ENCODE data around the gene SFRP5. TPM values are rescaled to one million over a fixed set of nuclear protein-coding genes. Genes with fewer than 3 reads are reported as not detected.

The SFRP5 gene
- total RNA-seq, 2 donors from 2014 or later = not detected

DNA sequence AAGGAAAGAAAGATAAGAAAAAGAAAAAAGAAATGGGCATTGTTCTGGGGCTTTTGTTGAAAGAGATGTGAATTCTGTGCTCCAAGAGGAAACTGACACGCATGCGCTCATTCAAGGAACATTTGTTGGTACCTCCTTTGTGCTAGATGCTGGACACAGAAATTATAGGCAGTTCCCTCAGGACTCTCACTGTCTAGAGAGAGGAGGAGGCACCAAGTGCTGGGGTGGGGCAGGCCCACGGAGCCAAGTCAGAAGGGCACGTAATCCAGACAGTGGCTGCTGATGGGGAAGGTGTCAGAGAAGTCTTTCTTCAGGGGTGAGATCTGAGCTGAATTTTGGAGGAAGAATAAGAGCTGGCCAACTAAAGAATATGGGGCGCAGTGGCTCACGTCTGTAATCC lies 37.8 kb downstream of the SFRP5 start:
- Mint-ChIP-seq H3K27me3 (no peaks in the 10 kb centered on the region), H3K36me3 (ENCODE audit: low read depth) (peaks cover 4% of the 10 kb centered on the region), H3K4me3 (no peak overlapping the region), H3K4me1 (peaks cover 21% of the 10 kb centered on the region), H3K27ac (no peak overlapping the region)
- no peak for ATAC-seq
- H3K9me3 ChIP-seq (ENCODE audit: control insufficient read depth, low read length, poor library complexity, severe bottlenecking) = no peaks in the 10 kb centered on the region
- no peak for DNase-seq

GRCh38 chr10:97733256-97733655 lies 38.5 kb downstream of the SFRP5 start:
- Mint-ChIP-seq H3K4me3 (no peak overlapping the region), H3K27me3 (no peaks in the 10 kb centered on the region), H3K36me3 (ENCODE audit: low read depth) (peaks cover 4% of the 10 kb centered on the region), H3K27ac (no peak overlapping the region), H3K4me1 (peaks cover 20% of the 10 kb centered on the region)
- no peak for DNase-seq
- no peaks in the 10 kb centered on the region for H3K9me3 ChIP-seq (ENCODE audit: control insufficient read depth, low read length, poor library complexity, severe bottlenecking)
- ATAC-seq = no peak

- no peaks in the 10 kb centered on the region for H3K9me3 ChIP-seq (ENCODE audit: control insufficient read depth, low read length, poor library complexity, severe bottlenecking)
- Mint-ChIP-seq H3K4me1 (peaks cover 12% of the 10 kb centered on the region), H3K27me3 (no peaks in the 10 kb centered on the region), H3K36me3 (ENCODE audit: low read depth) (peaks cover 4% of the 10 kb centered on the region), H3K27ac (no peak overlapping the region), H3K4me3 (no peak overlapping the region)
- ATAC-seq = no peak
- no peak for DNase-seq
These were observed 39.8 kb downstream of the SFRP5 start for GRCh38 chr10:97732052-97732359.

- DNase-seq (peak; percentile 28 to 49 (median 30)), ATAC-seq (peak; percentile 77)
- no peak overlapping the region for H3K4me3 Mint-ChIP-seq
- peaks cover 2% of the 10 kb centered on the region for H3K36me3 Mint-ChIP-seq (ENCODE audit: low read depth)
- H3K27ac Mint-ChIP-seq = no peak overlapping the region
- H3K27me3 Mint-ChIP-seq = no peaks in the 10 kb centered on the region
- H3K9me3 ChIP-seq (ENCODE audit: control insufficient read depth, low read length, poor library complexity, severe bottlenecking) = no peaks in the 10 kb centered on the region
- peaks cover 9% of the 10 kb centered on the region for H3K4me1 Mint-ChIP-seq
These were observed 40.3 kb downstream of the SFRP5 start for GRCh38 chr10:97731346-97732051.

GRCh38 chr10:97729014-97729413 lies 42.8 kb downstream of the SFRP5 start:
- Mint-ChIP-seq H3K4me3 (no peak overlapping the region), H3K36me3 (ENCODE audit: low read depth) (peaks cover 2% of the 10 kb centered on the region), H3K27me3 (peaks cover 9% of the 10 kb centered on the region), H3K27ac (no peak overlapping the region), H3K4me1 (peaks cover 2% of the 10 kb centered on the region)
- no peak for ATAC-seq
- H3K9me3 ChIP-seq (ENCODE audit: control insufficient read depth, low read length, poor library complexity, severe bottlenecking) = no peaks in the 10 kb centered on the region
- DNase-seq = no peak

GRCh38 chr10:97726636-97727178 lies 45.1 kb downstream of the SFRP5 start:
- Mint-ChIP-seq H3K36me3 (ENCODE audit: low read depth) (peaks cover 2% of the 10 kb centered on the region), H3K27me3 (peaks cover 9% of the 10 kb centered on the region), H3K27ac (no peak overlapping the region), H3K4me3 (no peak overlapping the region), H3K4me1 (peaks cover 2% of the 10 kb centered on the region)
- H3K9me3 ChIP-seq (ENCODE audit: control insufficient read depth, low read length, poor library complexity, severe bottlenecking) = no peaks in the 10 kb centered on the region
- ATAC-seq (no peak), DNase-seq (no peak)

DNA sequence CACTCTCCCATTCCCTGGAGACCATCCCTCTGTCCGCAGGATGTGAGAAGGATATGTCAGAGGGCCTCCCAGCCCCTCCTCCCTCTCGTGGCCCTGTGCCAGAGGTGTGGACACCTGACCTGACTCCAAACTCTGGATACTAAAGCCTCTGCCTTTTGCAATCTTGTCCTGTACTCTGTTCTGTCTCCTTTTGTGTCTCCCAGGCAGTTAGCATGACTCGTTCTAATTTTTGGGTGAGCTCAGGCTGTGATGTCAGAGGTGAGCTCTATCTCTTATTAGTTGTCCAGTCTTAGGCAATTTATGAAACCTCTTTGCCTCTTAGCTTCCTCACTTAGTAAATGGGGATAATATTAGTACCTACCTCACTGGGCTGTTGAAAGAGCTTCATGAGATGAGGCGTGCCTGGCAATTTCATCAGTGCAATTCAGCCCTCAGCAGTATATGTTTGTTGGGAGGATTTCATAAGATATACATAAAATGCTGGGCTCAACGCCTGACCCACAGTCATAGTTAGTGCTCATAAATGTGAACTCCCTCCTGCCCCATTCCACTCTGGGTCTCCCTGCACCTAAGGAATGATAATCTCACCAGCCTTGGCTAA lies 47.4 kb downstream of the SFRP5 start:
- no peaks in the 10 kb centered on the region for H3K9me3 ChIP-seq (ENCODE audit: control insufficient read depth, low read length, poor library complexity, severe bottlenecking)
- peaks cover 9% of the 10 kb centered on the region for H3K27me3 Mint-ChIP-seq
- H3K36me3 Mint-ChIP-seq (ENCODE audit: low read depth) = peaks cover 2% of the 10 kb centered on the region
- ATAC-seq = no peak
- no peak overlapping the region for H3K4me3 Mint-ChIP-seq
- no peak overlapping the region for H3K27ac Mint-ChIP-seq
- no peak for DNase-seq
- peaks cover 2% of the 10 kb centered on the region for H3K4me1 Mint-ChIP-seq

GRCh38 chr10:97723001-97723400 lies 48.8 kb downstream of the SFRP5 start:
- H3K27ac Mint-ChIP-seq = no peak overlapping the region

DNA sequence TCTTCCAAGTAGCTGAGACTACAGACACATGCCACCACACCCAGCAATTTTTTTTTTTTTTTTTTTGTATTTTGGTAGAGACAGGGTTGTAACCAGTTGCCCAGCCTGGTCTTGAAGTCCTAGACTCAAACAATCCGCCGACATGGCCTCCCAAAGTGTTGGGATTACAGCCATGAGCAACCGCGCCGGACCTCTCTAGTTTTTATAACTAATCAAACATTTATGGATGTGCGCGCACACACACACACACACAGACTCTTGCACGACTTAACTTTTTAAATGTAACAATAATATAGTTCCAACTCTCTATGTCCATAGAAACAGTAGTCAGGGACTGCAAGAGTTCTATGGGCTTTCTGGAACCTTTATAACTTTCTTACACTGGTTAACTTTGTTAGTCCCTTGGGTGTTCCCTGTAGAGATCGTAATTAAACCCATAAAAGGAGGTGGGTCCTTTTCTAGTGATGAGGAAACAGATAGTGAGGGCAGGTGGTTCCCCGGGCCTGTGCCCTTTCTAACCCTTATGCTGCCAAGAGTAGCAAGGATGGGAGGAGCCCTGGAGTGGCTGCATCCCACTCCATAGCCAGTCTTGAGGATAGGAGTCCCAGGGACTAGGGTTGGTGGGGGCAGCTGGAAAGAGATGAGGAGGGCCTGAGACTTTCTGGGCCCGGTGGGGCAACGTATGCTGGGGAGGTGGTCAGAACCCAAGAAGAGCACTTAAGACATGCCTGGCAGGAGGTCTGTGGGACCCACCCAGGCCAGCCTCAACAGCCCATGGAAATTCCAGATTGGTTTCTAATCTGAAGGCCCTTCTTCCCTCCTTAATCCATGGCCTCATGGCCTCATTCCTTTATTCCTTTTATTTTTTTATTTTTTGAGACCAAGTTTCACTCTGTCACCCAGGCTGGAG lies 49.7 kb downstream of the SFRP5 start:
- ATAC-seq = no peak
- no peak overlapping the region for H3K27ac Mint-ChIP-seq

More at GRCh38 chr10:97723001-97723400, 48.8 kb downstream of the SFRP5 start:
- H3K27me3 Mint-ChIP-seq = peaks cover 9% of the 10 kb centered on the region
- no peaks in the 10 kb centered on the region for H3K36me3 Mint-ChIP-seq (ENCODE audit: low read depth)
- peaks cover 3% of the 10 kb centered on the region for H3K4me1 Mint-ChIP-seq
- no peaks in the 10 kb centered on the region for H3K9me3 ChIP-seq (ENCODE audit: control insufficient read depth, low read length, poor library complexity, severe bottlenecking)
- DNase-seq (no peak), ATAC-seq (no peak)
- H3K4me3 Mint-ChIP-seq = no peak overlapping the region

DNA sequence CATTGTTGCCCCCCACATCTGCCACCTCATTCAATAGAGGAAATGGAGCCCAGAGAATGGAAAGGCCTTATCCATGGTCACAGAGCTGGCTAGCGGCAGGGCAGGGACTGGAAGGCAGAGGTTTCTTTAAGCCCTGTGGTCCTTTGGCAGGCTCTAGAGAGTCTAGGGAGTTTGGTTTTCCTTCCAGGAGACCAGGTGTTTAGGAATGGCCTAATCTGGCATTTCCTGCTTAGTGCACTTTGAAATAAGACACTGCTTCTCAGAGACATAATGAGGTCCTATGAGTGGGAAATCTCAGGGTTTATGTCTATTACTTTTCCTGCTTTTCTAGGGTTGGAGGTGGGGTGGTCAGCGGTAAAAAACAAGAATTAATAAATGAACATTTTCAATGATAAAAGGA lies 52.2 kb downstream of the SFRP5 start:
- H3K36me3 Mint-ChIP-seq (ENCODE audit: low read depth) = no peaks in the 10 kb centered on the region

More for the DNA sequence above, 49.7 kb downstream of the SFRP5 start:
- H3K4me3 Mint-ChIP-seq = no peak overlapping the region
- H3K9me3 ChIP-seq (ENCODE audit: control insufficient read depth, low read length, poor library complexity, severe bottlenecking) = no peaks in the 10 kb centered on the region
- H3K4me1 Mint-ChIP-seq = peaks cover 4% of the 10 kb centered on the region
- DNase-seq = no peak
- H3K27me3 Mint-ChIP-seq = peaks cover 9% of the 10 kb centered on the region
- H3K36me3 Mint-ChIP-seq (ENCODE audit: low read depth) = no peaks in the 10 kb centered on the region

GRCh38 chr10:97718659-97719142 lies 53.1 kb downstream of the SFRP5 start:
- ATAC-seq (no peak), DNase-seq (no peak)
- Mint-ChIP-seq H3K27me3 (no peaks in the 10 kb centered on the region), H3K36me3 (ENCODE audit: low read depth) (peaks cover 2% of the 10 kb centered on the region), H3K4me3 (no peak overlapping the region), H3K27ac (no peak overlapping the region), H3K4me1 (peaks cover 10% of the 10 kb centered on the region)
- H3K9me3 ChIP-seq (ENCODE audit: control insufficient read depth, low read length, poor library complexity, severe bottlenecking) = no peaks in the 10 kb centered on the region

More for the DNA sequence above, 52.2 kb downstream of the SFRP5 start:
- peaks cover 4% of the 10 kb centered on the region for H3K4me1 Mint-ChIP-seq
- no peak overlapping the region for H3K27ac Mint-ChIP-seq
- H3K27me3 Mint-ChIP-seq = peaks cover 5% of the 10 kb centered on the region
- no peak overlapping the region for H3K4me3 Mint-ChIP-seq
- no peak for DNase-seq
- H3K9me3 ChIP-seq (ENCODE audit: control insufficient read depth, low read length, poor library complexity, severe bottlenecking) = no peaks in the 10 kb centered on the region
- no peak for ATAC-seq

GRCh38 chr10:97718178-97718577 lies 53.6 kb downstream of the SFRP5 start:
- no peak overlapping the region for H3K4me3 Mint-ChIP-seq
- DNase-seq (no peak), ATAC-seq (no peak)
- H3K36me3 Mint-ChIP-seq (ENCODE audit: low read depth) = peaks cover 2% of the 10 kb centered on the region
- no peaks in the 10 kb centered on the region for H3K27me3 Mint-ChIP-seq
- no peak overlapping the region for H3K27ac Mint-ChIP-seq
- H3K4me1 Mint-ChIP-seq = peaks cover 11% of the 10 kb centered on the region
- no peaks in the 10 kb centered on the region for H3K9me3 ChIP-seq (ENCODE audit: control insufficient read depth, low read length, poor library complexity, severe bottlenecking)

- Mint-ChIP-seq H3K36me3 (ENCODE audit: low read depth) (peaks cover 2% of the 10 kb centered on the region), H3K27me3 (no peaks in the 10 kb centered on the region), H3K4me3 (no peak overlapping the region), H3K4me1 (peaks cover 16% of the 10 kb centered on the region), H3K27ac (no peak overlapping the region)
- DNase-seq (no peak), ATAC-seq (no peak)
- H3K9me3 ChIP-seq (ENCODE audit: control insufficient read depth, low read length, poor library complexity, severe bottlenecking) = no peaks in the 10 kb centered on the region
These were observed 54.2 kb downstream of the SFRP5 start for GRCh38 chr10:97717627-97718026.

Data from T-helper 17 cell (primary cell).